ENCODE results near the gene KRT81. TPM values are rescaled to one million over a fixed set of nuclear protein-coding genes. Genes with fewer than 3 reads are reported as not detected.

KRT81 gene
- total RNA-seq, 2 donors from 2014 or later, result 1.7 TPM; not detected in 1

DNA sequence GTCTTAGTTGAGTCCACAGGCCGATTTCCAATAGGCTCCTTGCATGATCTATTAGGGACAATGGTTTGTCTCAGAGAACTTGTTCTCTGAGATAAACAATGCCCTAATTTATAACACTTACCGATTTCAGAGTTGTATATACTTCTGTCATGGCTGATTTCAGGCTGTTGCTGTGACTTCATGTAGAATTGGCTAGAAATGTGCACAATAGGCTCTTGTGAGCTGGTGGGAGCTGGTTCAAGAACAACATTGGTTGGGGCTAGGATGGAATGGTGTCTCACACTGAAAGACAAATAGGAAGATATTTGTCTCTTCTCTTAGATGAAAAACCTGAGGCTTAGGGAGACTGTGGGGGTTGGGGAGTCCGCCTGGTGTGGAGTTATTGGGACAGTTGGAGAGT is 23.6 kb downstream of the KRT81 start:
- intact Hi-C loops (cut with DNase I), result no loop called here
- no peak overlapping the region for H3K4me3 ChIP-seq
- no peaks in the 10 kb centered on the region for H3K27me3 ChIP-seq (replicated peaks; ENCODE audit: insufficient read depth)
- WGBS, result 76% methylated on average over 3 of the region's 3 CpGs
- H3K9me3 ChIP-seq, result no peaks in the 10 kb centered on the region
- H3K27ac ChIP-seq, result no peak overlapping the region
- no peak for TF ChIP-seq POLR2AphosphoS5 (IDR thresholded peaks at IDR 0.05)
- no peak for TF ChIP-seq POLR2A (IDR thresholded peaks at IDR 0.05)
- TF ChIP-seq CTCF (IDR thresholded peaks at IDR 0.05), result no peak
- no peaks in the 10 kb centered on the region for H3K4me1 ChIP-seq (replicated peaks)
- DNase-seq (ENCODE audit: low spot score), result no peak
- H3K36me3 ChIP-seq, result no peaks in the 10 kb centered on the region

GRCh38 chr12:52267266-52267665 is 24.1 kb downstream of the KRT81 start:
- Histone ChIP-seq H3K4me3 (no peak overlapping the region), H3K4me1 (replicated peaks) (no peaks in the 10 kb centered on the region), H3K36me3 (no peaks in the 10 kb centered on the region), H3K27ac (no peak overlapping the region), H3K9me3 (no peaks in the 10 kb centered on the region), H3K27me3 (replicated peaks; ENCODE audit: insufficient read depth) (no peaks in the 10 kb centered on the region)
- DNase-seq (ENCODE audit: low spot score), result no peak
- intact Hi-C loops (cut with DNase I), result no loop called here
- 98% methylated on average over 3 of the region's 3 CpGs for WGBS
- no peak for TF ChIP-seq CTCF (IDR thresholded peaks at IDR 0.05)
- no peak for TF ChIP-seq POLR2AphosphoS5 (IDR thresholded peaks at IDR 0.05)
- TF ChIP-seq POLR2A (IDR thresholded peaks at IDR 0.05), result no peak

DNA sequence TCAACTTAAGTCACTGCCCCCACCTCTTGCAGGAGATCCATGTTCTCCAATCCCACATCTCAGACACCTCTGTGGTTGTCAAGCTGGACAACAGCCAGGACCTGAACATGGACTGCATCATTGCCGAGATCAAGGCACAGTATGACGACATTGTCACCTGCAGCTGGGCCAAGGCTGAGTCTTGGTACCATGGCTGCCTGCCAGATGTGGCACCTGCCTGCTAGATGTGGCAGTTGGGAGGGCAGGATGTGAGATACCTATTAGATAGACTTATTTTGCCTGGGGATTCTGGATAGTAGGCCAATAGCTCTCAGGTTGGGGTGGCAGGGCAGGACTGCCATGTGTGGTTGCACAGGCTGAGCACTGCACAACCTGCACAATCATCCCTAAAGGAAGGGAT is 24.8 kb downstream of the KRT81 start:
- DNase-seq (ENCODE audit: low spot score), result no peak

DNA sequence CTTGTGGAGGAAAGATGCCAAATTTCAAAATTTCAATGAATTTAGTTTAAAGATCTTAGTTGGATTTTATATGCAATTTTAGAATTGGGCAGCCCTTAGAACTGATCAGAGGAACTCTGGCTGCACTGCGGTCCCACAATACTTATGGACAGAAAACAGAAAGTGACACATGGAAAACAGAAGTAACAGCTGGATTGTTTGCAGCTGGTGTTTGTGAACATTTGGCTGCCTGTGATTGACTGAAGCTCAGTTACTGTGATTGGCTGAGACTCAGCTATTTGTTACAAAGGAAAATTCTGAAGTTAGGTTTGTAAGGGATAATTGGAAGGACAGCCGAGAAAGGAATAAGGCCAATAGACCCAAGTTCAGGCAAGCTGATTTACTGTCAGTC is 26.9 kb downstream of the KRT81 start:
- Histone ChIP-seq H3K36me3 (no peaks in the 10 kb centered on the region), H3K4me1 (replicated peaks) (no peaks in the 10 kb centered on the region), H3K27ac (no peak overlapping the region), H3K4me3 (no peak overlapping the region), H3K9me3 (no peaks in the 10 kb centered on the region), H3K27me3 (replicated peaks; ENCODE audit: insufficient read depth) (no peaks in the 10 kb centered on the region)
- intact Hi-C loops (cut with DNase I), result no loop called here
- no peak for TF ChIP-seq POLR2A (IDR thresholded peaks at IDR 0.05)
- TF ChIP-seq CTCF (IDR thresholded peaks at IDR 0.05), result no peak
- no peak for TF ChIP-seq POLR2AphosphoS5 (IDR thresholded peaks at IDR 0.05)
- DNase-seq (ENCODE audit: low spot score), result no peak
- 62% methylated on average over 2 of the region's 2 CpGs for WGBS

More for the DNA sequence above, 24.8 kb downstream of the KRT81 start:
- H3K36me3 ChIP-seq, result no peaks in the 10 kb centered on the region
- H3K27me3 ChIP-seq (replicated peaks; ENCODE audit: insufficient read depth), result no peaks in the 10 kb centered on the region
- no peaks in the 10 kb centered on the region for H3K9me3 ChIP-seq
- H3K27ac ChIP-seq, result no peak overlapping the region
- intact Hi-C loops (cut with DNase I), result no loop called here
- 100% methylated on average over 2 of the region's 2 CpGs for WGBS
- TF ChIP-seq POLR2AphosphoS5 (IDR thresholded peaks at IDR 0.05), result no peak
- TF ChIP-seq CTCF (IDR thresholded peaks at IDR 0.05), result no peak
- TF ChIP-seq POLR2A (IDR thresholded peaks at IDR 0.05), result no peak
- H3K4me3 ChIP-seq, result no peak overlapping the region
- H3K4me1 ChIP-seq (replicated peaks), result no peaks in the 10 kb centered on the region

GRCh38 chr12:52263761-52264434 is 27.4 kb downstream of the KRT81 start:
- intact Hi-C loops (cut with DNase I), result no loop called here
- H3K27ac ChIP-seq, result no peak overlapping the region
- DNase-seq (ENCODE audit: low spot score), result no peak
- H3K4me3 ChIP-seq, result no peak overlapping the region
- no peaks in the 10 kb centered on the region for H3K27me3 ChIP-seq (replicated peaks; ENCODE audit: insufficient read depth)
- no peaks in the 10 kb centered on the region for H3K9me3 ChIP-seq
- WGBS, result 85% methylated on average over 7 of the region's 7 CpGs
- H3K4me1 ChIP-seq (replicated peaks), result no peaks in the 10 kb centered on the region
- no peak for TF ChIP-seq CTCF (IDR thresholded peaks at IDR 0.05)
- TF ChIP-seq POLR2AphosphoS5 (IDR thresholded peaks at IDR 0.05), result no peak
- TF ChIP-seq POLR2A (IDR thresholded peaks at IDR 0.05), result no peak
- H3K36me3 ChIP-seq, result no peaks in the 10 kb centered on the region

Data from prostate gland (tissue), 2 donors.